Stimulated activated CD4-positive, alpha-beta T cell treated with anti-CD3 and anti-CD28 coated beads, Interleukin-1b, Interleukin-23, amount 100 ng/mL, for 48 hours (primary cell): ENCODE measurements around the gene HOXA5.

ENCODE experiments used
- DNase-seq: peaks from one replicate; pipeline ENCODE4 v3.0.0-alpha.2; 2020

HOXA5 gene

DNA sequence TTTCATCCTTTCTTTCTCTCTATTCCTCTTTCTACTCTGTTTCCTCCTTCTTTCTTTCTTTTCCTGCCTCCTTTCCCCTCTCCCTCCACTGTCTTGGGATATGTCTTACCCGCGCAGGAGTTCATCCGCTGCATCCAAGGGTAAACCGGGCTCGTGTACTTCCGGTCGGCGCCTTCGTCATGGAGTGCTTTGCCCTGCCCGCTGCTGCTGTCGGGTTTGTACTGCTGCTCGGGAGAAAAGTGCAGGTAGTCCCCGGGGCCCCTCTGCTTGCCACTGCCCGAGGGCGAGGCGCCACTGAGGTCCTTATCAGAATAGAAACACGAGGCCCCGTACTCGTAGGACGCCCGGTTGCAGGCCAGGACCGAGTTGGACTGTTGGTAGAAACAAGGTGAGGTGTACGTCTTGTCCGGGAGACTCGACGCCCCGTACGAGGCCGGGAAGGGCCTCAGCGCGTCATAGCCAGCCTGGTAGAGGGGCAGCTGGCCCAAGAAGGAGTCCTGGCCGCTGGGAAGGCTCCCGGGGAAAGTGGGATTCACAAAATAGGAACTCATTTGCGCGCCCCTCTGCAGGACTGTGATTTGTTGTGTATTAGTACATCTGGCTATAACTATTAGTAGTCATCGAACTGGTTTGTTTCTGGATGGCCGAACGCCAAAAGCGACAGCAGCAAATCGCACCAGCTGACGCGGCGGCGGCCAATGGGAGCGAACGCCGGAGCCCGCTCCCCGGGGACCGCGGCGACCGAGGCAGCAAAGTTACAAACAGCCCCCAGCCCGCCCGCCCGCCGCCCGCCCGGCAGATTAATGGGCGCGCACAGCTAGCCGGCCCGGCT is 3.9 kb upstream of the HOXA5 start, which contains the start of gene HOXA6:
Gene HOXA6, minus strand, starts transcription at position 576 of the 832 bp plus-strand sequence. Its CDS starts 25 bp downstream, at position 551.
- DNase-seq = no peak

DNA sequence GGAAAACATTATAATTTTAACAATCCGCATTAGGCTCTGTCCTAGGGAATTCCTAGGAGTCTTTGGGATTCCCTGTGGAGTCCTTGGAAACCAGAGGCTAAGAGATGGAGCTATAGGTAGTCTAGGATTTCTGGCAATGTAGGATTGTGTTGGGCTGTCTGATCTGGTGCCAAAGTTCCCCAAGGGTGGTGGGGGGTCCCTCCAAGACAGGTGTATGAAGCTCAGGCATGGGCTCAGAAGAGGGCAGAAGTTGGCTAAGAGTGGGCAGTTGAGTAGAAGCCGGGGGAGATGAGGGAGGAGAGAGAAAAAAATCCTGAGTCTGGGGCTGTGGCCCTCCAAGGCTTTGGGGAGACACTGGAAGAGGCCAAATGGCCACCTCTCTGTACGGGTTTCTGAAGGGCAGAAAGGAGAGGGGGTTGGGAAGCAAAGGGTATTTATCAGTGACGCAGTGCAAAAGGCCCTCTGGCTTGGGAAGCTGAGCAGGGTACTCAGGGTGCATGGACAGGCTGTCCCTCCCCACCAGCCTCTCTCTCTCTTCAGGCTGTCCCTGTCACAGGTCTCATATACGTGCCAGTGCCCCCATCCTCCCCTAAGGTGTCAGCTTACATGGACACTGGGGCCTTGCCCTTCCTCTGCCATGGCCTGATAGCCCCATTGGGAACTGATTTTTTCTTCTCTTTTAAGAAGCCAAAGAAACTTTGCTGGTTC is 3.2 kb upstream of the HOXA5 start:
- DNase-seq = no peak

DNA sequence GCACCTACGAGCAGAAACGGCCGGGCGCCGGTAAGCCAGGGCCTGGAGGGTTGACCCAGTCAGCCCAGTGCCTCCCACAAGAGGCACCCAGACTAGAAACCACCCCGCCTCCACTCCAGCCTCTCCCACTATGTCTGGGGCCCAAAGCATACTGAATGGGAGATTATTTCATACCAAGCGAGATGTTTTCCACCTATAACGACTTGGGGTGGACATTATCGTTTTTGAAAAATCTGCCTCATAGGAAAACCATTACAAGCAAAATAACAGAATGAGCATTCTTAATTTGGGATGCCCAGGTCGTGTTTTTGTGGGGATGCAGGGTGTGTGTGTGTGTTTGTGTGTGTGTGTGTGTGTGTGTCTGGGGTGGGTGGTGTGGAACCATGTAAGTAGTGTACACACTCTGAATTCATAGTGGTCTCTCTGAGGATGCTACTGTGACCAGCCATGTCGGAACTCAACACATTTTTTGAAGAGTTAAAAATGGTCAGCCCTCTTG is 2.5 kb upstream of the HOXA5 start:
- DNase-seq = no peak

DNA sequence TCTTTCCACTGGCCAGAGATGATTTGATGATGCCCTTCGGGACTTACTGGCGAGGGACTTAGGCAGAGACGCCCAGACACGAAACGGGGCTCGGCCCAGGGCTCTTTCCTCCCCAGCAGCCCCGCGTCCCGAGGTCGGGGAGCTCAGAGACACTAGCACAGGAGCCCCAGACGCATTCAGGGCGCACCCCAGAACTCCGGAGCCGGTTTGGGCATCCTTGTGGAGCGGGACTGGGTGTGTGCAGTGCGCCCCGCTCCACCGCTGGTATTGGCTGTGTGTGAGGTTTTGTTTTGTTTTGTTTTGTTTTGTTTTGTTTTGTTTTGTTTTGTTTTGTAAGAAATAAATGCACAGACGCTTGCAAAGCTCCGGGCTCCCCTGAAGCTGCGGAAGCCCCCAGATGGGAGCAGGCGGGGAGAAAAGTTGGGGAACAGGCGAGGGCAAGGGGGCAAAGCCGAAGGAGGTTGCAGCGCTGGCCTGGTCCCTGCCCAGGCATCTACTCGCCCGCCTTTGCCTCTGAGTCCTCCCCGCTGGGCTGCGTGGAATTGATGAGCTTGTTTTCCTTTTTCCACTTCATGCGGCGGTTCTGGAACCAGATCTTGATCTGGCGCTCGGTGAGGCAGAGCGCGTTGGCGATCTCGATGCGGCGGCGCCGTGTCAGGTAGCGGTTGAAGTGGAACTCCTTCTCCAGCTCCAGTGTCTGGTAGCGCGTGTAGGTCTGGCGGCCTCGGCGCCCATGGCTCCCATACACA is 1.9 kb upstream of the HOXA5 start:
- DNase-seq = no peak

DNA sequence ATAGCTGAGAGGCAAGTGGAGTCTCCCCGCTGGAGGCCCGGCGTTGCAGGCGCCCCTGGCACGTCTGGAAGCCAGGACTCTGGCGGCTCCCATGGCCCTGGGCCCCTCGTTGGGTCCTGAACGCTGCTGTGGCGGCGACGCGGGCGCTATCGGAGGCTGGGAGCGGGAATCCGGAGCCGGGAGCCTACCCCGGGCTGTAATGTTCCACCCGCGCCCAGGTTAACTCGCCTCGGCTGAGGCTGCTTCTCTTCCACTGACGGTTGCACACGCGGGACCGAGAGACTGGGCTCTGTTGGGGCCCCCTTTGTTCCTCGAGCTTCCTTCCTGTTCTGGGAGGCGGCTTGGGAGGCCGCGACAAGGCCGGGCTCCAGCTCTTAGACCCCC is 1.3 kb upstream of the HOXA5 start:
- DNase-seq = no peak

DNA sequence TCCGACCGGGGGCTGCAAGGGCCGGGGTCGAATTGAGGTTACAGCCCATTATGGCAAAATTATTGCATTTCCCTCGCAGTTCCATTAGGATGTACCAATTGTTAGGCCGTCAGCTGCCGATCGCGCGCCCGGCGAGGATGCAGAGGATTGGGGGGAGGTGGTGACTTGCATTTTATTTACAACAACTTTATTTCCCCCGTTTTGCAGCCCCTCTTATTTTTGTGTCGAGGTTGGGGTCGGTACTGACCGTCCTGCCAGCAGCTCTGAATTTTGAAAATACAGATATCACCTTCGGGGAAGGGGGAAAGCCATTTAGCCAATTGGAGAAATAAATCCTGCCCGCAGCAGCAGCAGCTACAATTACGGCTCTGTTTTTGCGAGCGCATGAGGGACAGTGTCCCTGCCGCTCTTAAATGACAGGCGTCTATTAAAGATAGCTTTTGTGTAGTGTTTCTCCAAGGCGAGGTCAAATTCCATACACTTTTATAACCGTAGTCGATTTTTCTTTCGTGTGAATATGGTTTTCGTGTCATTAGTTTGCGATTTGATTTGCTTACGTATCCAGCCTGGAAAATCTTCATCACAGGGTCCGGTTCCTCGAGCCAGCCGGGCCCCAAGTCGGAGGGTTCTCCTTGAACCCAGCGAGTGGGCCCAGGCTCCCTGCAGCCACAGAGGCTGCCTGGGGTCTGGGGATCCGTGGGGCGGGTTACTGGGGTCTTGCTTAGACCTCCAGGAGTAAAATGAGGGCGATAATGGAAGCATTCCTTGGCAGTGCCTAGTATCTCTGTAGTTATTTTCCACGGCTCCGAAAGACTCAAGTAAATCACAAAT is 684 bp upstream of the HOXA5 start:
- no peak for DNase-seq

DNA sequence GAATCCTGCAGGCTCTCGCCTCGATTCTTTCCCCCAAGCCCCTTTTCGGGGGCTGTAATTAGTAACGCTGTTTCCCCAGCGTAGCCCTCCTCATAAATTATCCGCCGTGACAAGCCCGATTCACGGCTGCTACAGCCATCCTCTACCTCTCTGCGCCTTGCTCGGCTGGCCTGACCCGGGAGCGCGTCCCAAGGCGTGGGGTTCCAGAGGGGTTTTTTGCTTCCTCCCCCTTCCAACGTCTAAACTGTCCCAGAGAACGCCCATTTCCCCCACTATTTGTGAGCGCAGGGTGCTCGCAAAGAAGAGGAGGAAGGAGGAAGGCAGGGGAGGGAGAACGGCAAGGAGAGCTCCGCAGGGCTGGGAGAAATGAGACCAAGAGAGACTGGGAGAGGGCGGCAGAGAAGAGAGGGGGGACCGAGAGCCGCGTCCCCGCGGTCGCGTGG is 880 bp downstream of the HOXA5 start:
- no peak for DNase-seq

DNA sequence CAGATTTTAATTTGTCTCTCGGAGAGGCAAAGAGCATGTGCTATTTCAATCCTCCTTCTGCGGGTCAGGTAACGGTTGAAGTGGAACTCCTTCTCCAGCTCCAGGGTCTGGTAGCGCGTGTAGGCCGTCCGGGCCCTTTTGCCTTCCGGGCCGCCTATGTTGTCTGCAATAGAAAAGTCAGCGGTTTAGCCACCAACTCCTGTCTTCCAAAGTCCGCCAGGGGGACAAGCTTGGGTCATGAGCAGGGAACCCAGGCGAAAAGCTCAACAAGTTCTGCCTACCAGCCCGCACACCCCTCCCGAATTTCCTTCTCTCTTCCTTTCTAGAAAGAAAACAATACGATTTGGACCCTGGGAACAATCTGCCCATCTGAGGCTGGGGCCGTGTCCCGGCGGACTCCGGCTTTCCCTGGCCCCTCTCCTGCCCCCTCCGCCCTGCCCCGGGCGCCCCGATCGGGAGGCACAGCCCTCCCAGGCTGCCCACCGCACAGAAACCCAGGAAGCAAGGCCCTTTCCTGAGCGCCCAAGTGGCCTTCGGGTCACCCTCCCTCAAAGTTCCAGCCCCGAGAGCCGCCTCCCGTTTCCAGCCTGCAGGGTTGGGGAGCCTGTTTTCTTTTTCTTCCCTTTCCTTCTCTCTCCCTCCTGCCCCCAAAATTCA is 1.4 kb downstream of the HOXA5 start:
- no peak for DNase-seq

DNA sequence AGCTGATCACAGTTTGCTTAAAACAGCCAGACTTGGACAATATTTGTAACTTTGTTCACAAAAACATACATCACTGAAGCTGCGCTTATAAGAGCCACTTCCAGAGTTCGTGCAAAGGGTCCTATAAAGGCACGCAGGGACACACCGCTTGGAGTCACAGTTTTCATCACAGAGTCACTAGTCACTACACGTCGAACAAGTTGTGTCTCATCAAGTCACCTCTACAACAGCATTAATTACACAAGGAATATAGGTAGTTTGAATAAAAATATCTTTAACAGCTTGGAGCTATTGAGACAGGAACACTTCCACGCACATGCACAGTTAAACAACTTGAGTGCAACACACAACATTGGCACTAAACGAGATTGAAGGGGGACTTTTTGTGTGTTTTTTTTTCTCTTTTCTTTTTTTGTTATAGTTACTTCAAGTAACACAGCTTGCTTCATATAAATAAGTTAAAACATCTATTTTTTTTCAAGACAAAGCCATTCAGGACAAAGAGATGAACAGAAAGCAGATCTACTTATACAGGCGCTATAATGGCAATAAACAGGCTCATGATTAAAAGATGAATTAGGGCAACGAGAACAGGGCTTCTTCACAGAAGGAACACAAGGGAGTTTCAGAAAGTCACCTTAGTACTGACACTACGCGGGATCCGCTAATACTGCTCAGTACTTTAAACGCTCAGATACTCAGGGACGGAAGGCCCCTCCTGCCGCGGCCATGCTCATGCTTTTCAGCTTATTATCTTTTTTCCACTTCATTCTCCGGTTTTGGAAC is 2.2 kb downstream of the HOXA5 start:
- no peak for DNase-seq

DNA sequence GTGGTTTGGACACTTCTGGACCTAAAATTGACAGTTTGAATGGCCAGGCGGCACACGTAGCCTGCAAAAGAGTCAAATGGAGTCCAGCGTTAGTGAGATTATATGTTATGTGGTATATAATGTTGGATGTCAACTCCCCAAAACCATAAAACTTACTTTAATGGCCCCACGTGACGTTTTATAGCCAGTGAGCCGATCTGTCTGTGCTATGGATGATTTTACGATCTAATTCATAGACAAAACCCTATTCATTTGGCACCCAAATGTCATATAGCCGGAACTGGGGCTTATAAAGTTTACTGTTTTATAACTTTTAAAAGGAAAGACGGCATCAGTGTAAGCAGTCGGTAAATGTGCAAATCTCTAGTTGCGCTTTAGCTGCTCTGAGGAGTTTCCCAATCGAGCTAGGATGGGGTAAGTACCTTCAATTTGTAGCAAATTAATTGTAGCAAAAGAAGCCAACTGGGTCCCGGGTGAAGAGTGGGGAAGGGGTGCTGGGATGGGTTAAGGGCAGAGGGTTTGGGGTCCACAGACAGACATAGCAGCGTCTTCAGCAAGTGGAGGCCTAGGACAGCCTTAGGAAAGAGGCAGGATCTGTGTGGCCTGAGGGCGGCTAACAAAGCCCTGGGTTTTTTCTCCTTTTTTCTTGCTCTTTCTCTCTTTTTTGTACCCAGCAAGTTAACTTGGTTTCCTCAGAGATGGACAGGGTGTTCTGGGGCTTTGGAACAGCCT is 3.2 kb downstream of the HOXA5 start:
- no peak for DNase-seq

DNA sequence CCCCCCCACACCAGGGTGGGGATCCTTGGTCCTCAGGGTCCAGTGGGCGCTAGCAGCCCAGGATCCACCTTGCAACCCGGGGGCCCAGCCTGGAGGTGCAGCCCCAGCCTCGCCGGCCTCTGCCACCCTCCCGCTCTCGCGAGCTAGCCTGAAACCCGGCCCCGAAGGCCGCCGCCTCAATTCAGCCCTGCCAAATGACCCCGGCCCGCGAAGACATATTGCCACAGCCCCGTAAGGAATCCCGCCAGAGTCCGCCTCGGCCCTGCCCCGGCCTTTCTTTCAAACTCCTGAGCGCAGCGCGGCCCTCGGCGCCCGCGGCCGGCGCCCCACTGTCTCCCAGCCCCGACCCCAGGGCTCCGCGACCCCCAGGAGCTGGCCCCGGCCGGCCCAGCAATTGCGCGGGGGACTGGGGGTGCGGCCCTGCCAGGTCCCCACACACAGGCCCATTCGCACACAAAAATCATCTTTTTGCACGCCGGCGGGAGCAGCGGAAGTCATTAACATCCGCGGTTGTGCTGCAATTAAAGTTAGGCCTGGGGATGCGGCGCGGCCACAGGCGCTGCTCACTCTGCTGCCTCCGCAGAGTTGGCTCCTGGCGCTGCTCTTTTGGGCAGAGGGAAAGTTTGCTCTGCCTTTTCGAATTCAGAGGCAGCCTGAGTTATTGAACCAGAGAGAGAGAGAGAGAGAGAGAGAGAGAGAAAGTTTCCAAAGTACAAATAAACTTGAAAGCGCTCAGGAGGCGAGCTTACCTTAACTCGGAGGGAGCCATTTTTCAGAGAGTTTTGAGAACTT is 4.0 kb downstream of the HOXA5 start:
- DNase-seq = no peak

DNA sequence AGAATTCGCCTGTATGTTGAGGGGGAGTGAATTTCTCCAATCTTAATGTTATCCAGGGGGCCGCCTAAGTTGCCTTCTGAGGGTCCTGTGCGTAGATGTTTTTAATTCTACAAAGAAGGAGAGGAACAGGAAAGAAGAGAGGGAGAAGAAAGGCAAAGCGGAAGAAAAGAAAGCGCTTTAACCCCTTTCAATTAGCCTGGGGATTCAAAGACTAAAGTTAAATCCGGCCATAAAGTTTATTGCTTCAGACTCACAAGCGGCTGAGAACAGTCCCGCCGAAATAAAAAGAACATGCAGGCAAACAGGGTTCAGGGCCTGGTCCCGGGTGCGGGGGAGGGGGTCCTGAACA is 4.5 kb downstream of the HOXA5 start:
- no peak for DNase-seq

DNA sequence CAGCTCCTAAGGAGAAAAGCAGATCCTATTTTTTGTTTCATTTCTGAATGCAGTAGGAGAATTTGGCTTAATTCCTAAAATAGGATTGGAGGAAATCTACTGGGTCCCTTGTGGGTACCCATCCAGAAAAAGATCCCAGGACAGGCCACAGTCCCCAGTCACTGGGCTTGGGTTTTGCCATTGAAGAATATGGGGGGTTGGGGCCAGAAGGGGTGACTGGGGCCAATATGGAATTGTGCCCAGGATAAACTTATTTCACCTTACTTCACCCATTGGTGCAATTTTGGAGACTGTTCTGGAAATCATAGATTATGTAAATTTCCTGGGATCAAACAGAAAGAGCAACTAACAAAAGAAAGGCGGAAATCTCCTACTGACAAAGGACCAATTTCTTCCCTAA is 5.0 kb downstream of the HOXA5 start:
- DNase-seq = no peak

DNA sequence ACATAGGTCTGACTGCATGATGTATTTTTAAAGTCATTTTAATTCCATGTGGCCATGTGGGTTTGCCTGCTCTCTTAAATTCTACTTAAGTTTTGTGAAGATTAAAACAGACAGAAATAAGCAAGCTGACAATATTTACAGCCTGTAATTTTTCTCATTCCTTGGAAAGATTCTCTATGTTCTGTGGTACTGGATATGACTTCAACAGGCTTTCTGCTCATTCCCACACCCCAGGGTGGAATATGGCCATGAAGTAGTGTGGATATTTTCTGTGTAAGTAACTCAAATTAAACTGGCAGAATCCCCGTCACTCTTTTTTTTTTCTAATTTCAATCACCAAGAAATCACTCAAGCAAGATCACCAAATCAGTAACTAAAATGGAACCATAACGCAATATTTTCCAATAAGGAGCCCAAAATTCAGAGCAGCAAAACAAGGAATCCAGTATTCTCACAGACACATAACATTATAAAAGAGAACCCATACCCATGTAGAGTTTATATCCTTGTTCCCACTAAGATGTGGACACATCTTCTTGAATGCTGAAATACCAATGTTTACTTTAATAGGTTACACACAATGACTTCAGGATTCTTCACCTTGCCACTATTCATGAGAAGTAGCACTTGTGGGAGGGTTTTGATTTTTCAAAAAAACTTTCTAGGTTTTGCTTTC is 5.7 kb downstream of the HOXA5 start:
- no peak for DNase-seq

DNA sequence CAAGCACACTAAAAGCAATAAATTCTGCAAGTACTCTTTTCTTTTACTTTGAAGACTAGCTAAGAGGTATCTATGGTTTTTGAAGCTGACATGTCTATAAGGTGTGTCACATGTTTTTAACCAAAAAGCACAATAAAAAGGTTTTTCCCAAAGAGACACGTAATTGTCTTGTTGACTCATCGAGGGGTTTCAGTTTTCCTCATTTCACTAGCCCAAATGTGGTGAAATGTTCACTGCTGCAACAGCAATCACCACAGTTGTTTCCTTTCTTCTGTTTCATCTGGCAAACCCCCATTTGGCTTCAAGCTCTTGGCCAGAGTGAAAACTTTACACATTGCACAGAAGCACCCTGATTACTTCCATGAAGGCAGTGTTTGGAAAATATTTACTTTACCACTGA is 9.1 kb downstream of the HOXA5 start:
- DNase-seq = no peak

DNA sequence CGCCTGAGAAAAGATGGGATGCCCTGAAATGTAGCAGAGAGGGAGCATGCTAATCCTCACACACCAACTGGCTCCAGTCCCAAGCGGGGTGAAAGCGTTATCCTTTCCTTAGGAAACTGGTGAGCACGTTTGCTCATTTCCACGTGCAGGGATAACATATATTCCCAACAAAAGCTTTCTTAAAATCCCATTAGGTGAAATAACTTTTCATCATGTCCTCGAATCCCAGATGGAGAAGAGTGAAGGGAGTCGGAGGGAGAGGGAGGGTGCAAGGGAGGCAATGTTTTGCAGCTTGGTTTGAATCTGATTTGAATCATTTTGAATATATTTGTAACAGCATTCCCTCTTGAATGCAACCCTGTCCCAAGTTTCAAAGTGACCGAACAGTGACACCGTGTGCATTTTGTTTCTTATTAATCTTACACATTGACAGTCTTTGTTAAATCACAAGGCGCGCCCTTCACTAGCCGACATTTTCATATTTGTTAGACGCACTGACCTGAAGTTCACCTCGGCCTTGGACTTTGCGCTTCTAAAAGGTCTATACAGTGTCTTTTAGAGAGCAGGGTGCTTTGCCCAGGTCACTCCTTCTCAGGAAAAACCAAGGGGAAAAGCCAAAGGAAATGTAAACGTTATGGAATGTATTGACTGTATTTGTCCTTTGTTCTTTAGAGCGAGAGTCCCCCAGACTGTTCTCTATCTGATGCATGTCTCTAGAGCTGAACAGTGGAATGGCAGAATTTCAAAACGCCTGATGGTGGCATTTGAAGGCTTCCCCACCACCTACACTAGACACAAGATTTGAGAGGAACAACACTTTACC is 9.9 kb downstream of the HOXA5 start:
- DNase-seq = no peak

DNA sequence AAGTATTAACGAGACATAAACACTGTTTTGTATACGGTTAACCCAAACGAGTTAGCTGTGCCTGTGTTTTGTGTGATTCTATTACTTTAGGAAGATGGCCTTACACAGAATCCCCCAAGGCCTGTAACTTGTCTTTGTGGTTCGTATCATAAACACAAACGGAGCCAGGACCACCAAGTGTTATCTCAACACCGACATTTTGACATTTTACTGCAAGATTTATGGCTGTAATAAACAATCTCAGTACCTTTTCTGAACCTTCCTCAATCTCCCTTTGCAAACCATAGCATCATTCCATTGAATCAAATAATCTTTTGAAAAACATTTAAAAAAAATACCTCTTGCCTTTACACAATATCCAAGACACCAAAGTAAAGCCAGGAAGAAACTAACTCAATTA is 10.5 kb downstream of the HOXA5 start:
- DNase-seq = no peak

DNA sequence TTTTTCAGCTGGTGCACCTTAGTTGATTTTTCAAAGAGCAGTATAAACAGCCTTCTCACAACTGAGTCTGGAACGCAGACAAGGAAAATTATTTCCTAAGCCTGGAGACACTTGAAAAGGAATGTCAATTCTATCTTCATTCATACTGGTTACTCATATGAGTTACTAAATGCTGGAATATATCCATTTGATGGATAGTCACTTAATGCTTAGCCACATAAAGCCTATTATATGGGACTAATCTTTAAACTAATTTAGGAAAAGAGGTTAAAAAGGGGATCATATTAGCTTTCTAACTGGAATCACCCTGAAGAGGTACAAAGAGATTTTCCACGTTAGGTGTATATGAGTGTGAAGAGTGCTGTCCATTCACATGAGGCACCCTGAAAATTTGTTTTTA is 11.3 kb downstream of the HOXA5 start:
- no peak for DNase-seq
